Erythroblast (primary cell): Measurements from ENCODE around the gene GPR32.

Source experiments
- GATA1 ChIP-seq: IDR thresholded peaks from 2 replicates; pipeline ENCODE4 v1.6.1; 2011; ENCODE audit warnings: low read depth, mild to moderate bottlenecking, control low read depth, low read length, moderate library complexity
- POLR2A ChIP-seq: IDR thresholded peaks from 2 replicates; pipeline ENCODE4 v1.6.1; 2011; ENCODE audit warnings: mild to moderate bottlenecking, low read length

DNA sequence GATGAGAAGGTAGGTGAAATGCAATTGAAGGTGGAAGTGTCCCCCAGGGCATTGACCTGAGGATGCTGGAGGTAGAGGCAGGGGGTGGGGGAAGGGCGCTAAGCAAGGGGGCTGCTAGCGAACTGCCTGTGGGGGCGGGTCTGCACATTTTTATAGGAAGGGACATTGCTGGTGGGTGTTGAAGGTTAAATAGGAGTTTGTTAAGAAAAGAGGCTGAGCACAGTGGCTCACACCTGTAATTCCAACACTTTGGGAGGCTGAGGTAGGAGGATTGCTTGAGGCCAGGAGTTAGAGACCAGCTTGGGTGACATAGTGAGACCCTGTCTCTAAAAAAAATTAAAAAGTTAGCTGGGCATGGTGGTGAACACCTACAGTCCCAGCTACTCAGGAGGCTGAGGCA, 14.4 kb downstream of the GPR32 start:
- no peak for TF ChIP-seq POLR2A
- TF ChIP-seq GATA1: no peak
